ENCODE results near the gene LDHA.
"Not testable (repeated sequence)": the region's sequence is repeated elsewhere in the genome, so short reads cannot be mapped to it uniquely, and the experiment has no call there.

The LDHA gene

GRCh38 chr11:18394928-18395734, 768 bp downstream of the LDHA start:
- DNase-seq (ENCODE audit: low read depth in 2 of 2), result no peak

- DNase-seq (ENCODE audit: low read depth in 2 of 2), result peak; percentile 87 to 91
Measured at GRCh38 chr11:18395735-18396504, 1.6 kb downstream of the LDHA start.

GRCh38 chr11:18397921-18398320, 3.6 kb downstream of the LDHA start:
- no peak for DNase-seq (ENCODE audit: low read depth in 2 of 2)

- not testable (repeated sequence) for DNase-seq (ENCODE audit: low read depth in 2 of 2)
Measured at GRCh38 chr11:18401077-18401476, 6.7 kb downstream of the LDHA start.

GRCh38 chr11:18404062-18404461, 9.7 kb downstream of the LDHA start:
- no peak for DNase-seq (ENCODE audit: low read depth in 2 of 2)

GRCh38 chr11:18407400-18407799, 13.0 kb downstream of the LDHA start:
- not testable (repeated sequence) for DNase-seq (ENCODE audit: low read depth in 2 of 2)

- no peak for DNase-seq (ENCODE audit: low read depth in 2 of 2)
Measured at GRCh38 chr11:18408558-18409291, 14.4 kb downstream of the LDHA start.

GRCh38 chr11:18416459-18416858, 22.1 kb downstream of the LDHA start:
- DNase-seq (ENCODE audit: low read depth in 2 of 2), result no peak

- no peak for DNase-seq (ENCODE audit: low read depth in 2 of 2)
Measured at GRCh38 chr11:18419040-18419439, 24.7 kb downstream of the LDHA start.

- DNase-seq (ENCODE audit: low read depth in 2 of 2), result no peak
Measured at GRCh38 chr11:18420067-18420466, 25.7 kb downstream of the LDHA start.

- DNase-seq (ENCODE audit: low read depth in 2 of 2), result no peak
Measured at GRCh38 chr11:18427240-18427639, 32.9 kb downstream of the LDHA start.

- DNase-seq (ENCODE audit: low read depth in 2 of 2), result no peak
Measured at GRCh38 chr11:18429332-18429731, 35.0 kb downstream of the LDHA start.

- DNase-seq (ENCODE audit: low read depth in 2 of 2), result no peak
Measured at GRCh38 chr11:18438691-18439090, 44.3 kb downstream of the LDHA start.

GRCh38 chr11:18449251-18449650, 54.9 kb downstream of the LDHA start:
- DNase-seq (ENCODE audit: low read depth in 2 of 2), result no peak

GRCh38 chr11:18452927-18453326, 58.6 kb downstream of the LDHA start:
- no peak for DNase-seq (ENCODE audit: low read depth in 2 of 2)

- no peak for DNase-seq (ENCODE audit: low read depth in 2 of 2)
Measured at GRCh38 chr11:18455686-18456372, 61.5 kb downstream of the LDHA start, which contains the start of gene LDHAL6A. TSS of gene LDHAL6A (plus strand) at chr11:18455856. CDS start at chr11:18456681, 825 bp downstream.

GRCh38 chr11:18457450-18457849, 63.1 kb downstream of the LDHA start:
- DNase-seq (ENCODE audit: low read depth in 2 of 2), result no peak

All from stimulated activated CD4-positive, alpha-beta T cell treated with anti-CD3 and anti-CD28 coated beads, Interleukin-15, amount 100 ng/mL, for 48 hours (primary cell).